Colonic mucosa (tissue), 4 donors: ENCODE measurements around the gene CABP7. TPM values are rescaled to one million over a fixed set of nuclear protein-coding genes. Genes with fewer than 3 reads are reported as not detected.
A peak's percentile ranks its signal among the peaks of the same experiment; 100 is the strongest.

Source experiments
- DNase-seq: peaks from one replicate; pipeline ENCODE4 v3.0.0-alpha.2; 2020
- H3K27ac ChIP-seq: fragments of 200-600 bp; one replicate; pipeline ENCODE4 v1.8.0; 2021
- H3K27me3 ChIP-seq: fragments of 200-600 bp; one replicate; pipeline ENCODE4 v1.8.0; 2021
- H3K36me3 ChIP-seq: fragments of 200-600 bp; one replicate; pipeline ENCODE4 v1.8.0; 2021
- H3K4me1 ChIP-seq: fragments of 200-600 bp; one replicate; pipeline ENCODE4 v1.8.0; 2021; ENCODE audit warnings: mild to moderate bottlenecking
- H3K4me3 ChIP-seq: fragments of 200-600 bp; one replicate; pipeline ENCODE4 v1.8.0; 2021
- H3K9ac ChIP-seq, 2 donors: one replicate each; pipeline ENCODE4 v1.7.0; 2013; ENCODE audit warnings: control low read depth in 2 of 2, low read depth in 2 of 2, low read length in 2 of 2
- H3K9me3 ChIP-seq: fragments of 200-600 bp; one replicate; pipeline ENCODE4 v1.8.0; 2021
- intact Hi-C: fragments of 100-400 bp; cut with DNase I; formaldehyde crosslinking; loops from one replicate; pipeline ENCODE4 v1.14.1; 2022
- total RNA-seq, 2 donors: library from RNA; stranded (reverse); fragmentation: NEBNext Ultra II Directional in 1 of 2; extraction: Animal tissue kit (Norgen Biotek cat#: 25700) in 1 of 2; gene quantifications; one replicate each; pipeline ENCODE4 v1.2.1, GENCODE V29; 2021
- TF ChIP-seq, protein P1 (sequence below): fragments of 200-600 bp; IDR thresholded peaks from one replicate; pipeline ENCODE4 v1.8.0; 2022; ENCODE audit warnings: antibody characterized with exemption, mild to moderate bottlenecking
- donor health status: healthy.
- donor health status: DM: no; HTN: no; CAD: no.
- donor health status: DM: no; HTN: no; CAD: no.

CABP7 gene
- total RNA-seq, 2 donors from 2014 or later: 0.50 TPM; not detected in 1

- H3K27me3 ChIP-seq: no peaks in the 10 kb centered on the region
- TF ChIP-seq, protein P1, sequence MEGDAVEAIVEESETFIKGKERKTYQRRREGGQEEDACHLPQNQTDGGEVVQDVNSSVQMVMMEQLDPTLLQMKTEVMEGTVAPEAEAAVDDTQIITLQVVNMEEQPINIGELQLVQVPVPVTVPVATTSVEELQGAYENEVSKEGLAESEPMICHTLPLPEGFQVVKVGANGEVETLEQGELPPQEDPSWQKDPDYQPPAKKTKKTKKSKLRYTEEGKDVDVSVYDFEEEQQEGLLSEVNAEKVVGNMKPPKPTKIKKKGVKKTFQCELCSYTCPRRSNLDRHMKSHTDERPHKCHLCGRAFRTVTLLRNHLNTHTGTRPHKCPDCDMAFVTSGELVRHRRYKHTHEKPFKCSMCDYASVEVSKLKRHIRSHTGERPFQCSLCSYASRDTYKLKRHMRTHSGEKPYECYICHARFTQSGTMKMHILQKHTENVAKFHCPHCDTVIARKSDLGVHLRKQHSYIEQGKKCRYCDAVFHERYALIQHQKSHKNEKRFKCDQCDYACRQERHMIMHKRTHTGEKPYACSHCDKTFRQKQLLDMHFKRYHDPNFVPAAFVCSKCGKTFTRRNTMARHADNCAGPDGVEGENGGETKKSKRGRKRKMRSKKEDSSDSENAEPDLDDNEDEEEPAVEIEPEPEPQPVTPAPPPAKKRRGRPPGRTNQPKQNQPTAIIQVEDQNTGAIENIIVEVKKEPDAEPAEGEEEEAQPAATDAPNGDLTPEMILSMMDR: no peak
- peak overlapping the region in 1 of 2 donors; percentile 32 for H3K9ac ChIP-seq
- H3K9me3 ChIP-seq: no peaks in the 10 kb centered on the region
- no peak for DNase-seq
- H3K36me3 ChIP-seq: no peaks in the 10 kb centered on the region
- intact Hi-C loops: no loop called here
- H3K4me1 ChIP-seq: no peaks in the 10 kb centered on the region
- H3K27ac ChIP-seq: no peak overlapping the region
- no peak overlapping the region for H3K4me3 ChIP-seq
Observed at GRCh38 chr22:29780748-29781676, 61.2 kb downstream of the CABP7 start.

Other genes with a start within 250 kb of the CABP7 start
- under 1 TPM; 0.42 TPM for gene NEFH, start 239.8 kb upstream of the CABP7 start, total RNA-seq
- 10 to 100 TPM; 19.9 to 33.5 TPM for gene THOC5, start 166.2 kb upstream of the CABP7 start, total RNA-seq
- gene NIPSNAP1, start 138.9 kb upstream of the CABP7 start, total RNA-seq: 10 to 100 TPM; 65.1 to 72.7 TPM
- 10 to 100 TPM; 33.5 to 51.0 TPM for gene NF2, start 116.4 kb upstream of the CABP7 start, total RNA-seq
- gene ZMAT5, start 47.0 kb downstream of the CABP7 start, total RNA-seq: 10 to 100 TPM; 11.9 to 14.3 TPM
- gene UQCR10, start 47.4 kb downstream of the CABP7 start, total RNA-seq: 100 to 1,000 TPM; 171 to 217 TPM
- 10 to 100 TPM; 52.8 to 77.0 TPM for gene ASCC2, start 118.3 kb downstream of the CABP7 start, total RNA-seq
- gene MTMR3, start 163.2 kb downstream of the CABP7 start, total RNA-seq: 10 to 100 TPM; 35.9 to 49.4 TPM